ENCODE data around the gene RTL10. TPM values are rescaled to one million over a fixed set of nuclear protein-coding genes. Genes with fewer than 3 reads are reported as not detected.

RTL10 gene
- total and polyA plus RNA-seq, 2 donors: 19.2 to 20.8 TPM

- peaks cover 0 to 10% of the 10 kb centered on the region in 2 donors for H3K9me3 ChIP-seq (ENCODE audit: control insufficient read depth in 2 of 2, insufficient read depth in 1 of 2, low read length in 1 of 2)
- no peak overlapping the region for H3K4me3 ChIP-seq (ENCODE audit: low read length in 2 of 2)
- DNase-seq (ENCODE audit: low read depth in 6 of 9, low spot score in 9 of 9): peak in 2 of 9 donors; percentile 32 to 71
- no peaks in the 10 kb centered on the region for H3K27me3 ChIP-seq (ENCODE audit: control insufficient read depth in 2 of 2, insufficient read depth in 1 of 2, low read length in 1 of 2)
- WGBS: 78% methylated on average over 16 of the region's 16 CpGs
- peaks cover 8 to 15% of the 10 kb centered on the region in 2 donors for H3K36me3 ChIP-seq (ENCODE audit: control insufficient read depth in 2 of 2, insufficient read depth in 2 of 2, low read length in 1 of 2)
- peak overlapping the region; percentile 74 to 91 for H3K27ac ChIP-seq (ENCODE audit: low read depth in 1 of 2, low read length in 1 of 2)
- peaks cover 17 to 66% of the 10 kb centered on the region in 2 donors for H3K4me1 ChIP-seq (ENCODE audit: control insufficient read depth in 2 of 2, insufficient read depth in 2 of 2, low read length in 2 of 2)
Measured at GRCh38 chr22:19824212-19824925, 30.3 kb downstream of the RTL10 start.

GRCh38 chr22:19823902-19824211, 30.8 kb downstream of the RTL10 start:
- Histone ChIP-seq H3K27me3 (ENCODE audit: control insufficient read depth in 2 of 2, insufficient read depth in 1 of 2, low read length in 1 of 2) (no peaks in the 10 kb centered on the region), H3K9me3 (ENCODE audit: control insufficient read depth in 2 of 2, insufficient read depth in 1 of 2, low read length in 1 of 2) (peaks cover 0 to 10% of the 10 kb centered on the region in 2 donors), H3K4me3 (ENCODE audit: low read length in 2 of 2) (no peak overlapping the region), H3K36me3 (ENCODE audit: control insufficient read depth in 2 of 2, insufficient read depth in 2 of 2, low read length in 1 of 2) (peaks cover 8 to 15% of the 10 kb centered on the region in 2 donors), H3K4me1 (ENCODE audit: control insufficient read depth in 2 of 2, insufficient read depth in 2 of 2, low read length in 2 of 2) (peaks cover 17 to 71% of the 10 kb centered on the region in 2 donors), H3K27ac (ENCODE audit: low read depth in 1 of 2, low read length in 1 of 2) (peak overlapping the region in 1 of 2 donors; percentile 91)
- WGBS: 97% methylated on average over 9 of the region's 9 CpGs
- DNase-seq (ENCODE audit: low read depth in 6 of 9, low spot score in 9 of 9): peak in 2 of 9 donors; percentile 27 to 61

- Histone ChIP-seq H3K36me3 (ENCODE audit: control insufficient read depth in 2 of 2, insufficient read depth in 2 of 2, low read length in 1 of 2) (peaks cover 8 to 15% of the 10 kb centered on the region in 2 donors), H3K27me3 (ENCODE audit: control insufficient read depth in 2 of 2, insufficient read depth in 1 of 2, low read length in 1 of 2) (no peaks in the 10 kb centered on the region), H3K27ac (ENCODE audit: low read depth in 1 of 2, low read length in 1 of 2) (peak overlapping the region in 1 of 2 donors; percentile 91), H3K4me3 (ENCODE audit: low read length in 2 of 2) (no peak overlapping the region), H3K9me3 (ENCODE audit: control insufficient read depth in 2 of 2, insufficient read depth in 1 of 2, low read length in 1 of 2) (peaks cover 0 to 10% of the 10 kb centered on the region in 2 donors), H3K4me1 (ENCODE audit: control insufficient read depth in 2 of 2, insufficient read depth in 2 of 2, low read length in 2 of 2) (peaks cover 17 to 76% of the 10 kb centered on the region in 2 donors)
- whole genome bisulfite sequencing: 93% methylated on average over 11 of the region's 11 CpGs
- DNase-seq (ENCODE audit: low read depth in 6 of 9, low spot score in 9 of 9): no peak
Measured at GRCh38 chr22:19823191-19823901, 31.3 kb downstream of the RTL10 start.

GRCh38 chr22:19822301-19823117, 32.2 kb downstream of the RTL10 start:
- Histone ChIP-seq H3K27me3 (ENCODE audit: control insufficient read depth in 2 of 2, insufficient read depth in 1 of 2, low read length in 1 of 2) (no peaks in the 10 kb centered on the region), H3K9me3 (ENCODE audit: control insufficient read depth in 2 of 2, insufficient read depth in 1 of 2, low read length in 1 of 2) (peaks cover 0 to 10% of the 10 kb centered on the region in 2 donors), H3K4me1 (ENCODE audit: control insufficient read depth in 2 of 2, insufficient read depth in 2 of 2, low read length in 2 of 2) (peaks cover 24 to 85% of the 10 kb centered on the region in 2 donors), H3K36me3 (ENCODE audit: control insufficient read depth in 2 of 2, insufficient read depth in 2 of 2, low read length in 1 of 2) (peaks cover 8 to 15% of the 10 kb centered on the region in 2 donors), H3K4me3 (ENCODE audit: low read length in 2 of 2) (no peak overlapping the region), H3K27ac (ENCODE audit: low read depth in 1 of 2, low read length in 1 of 2) (no peak overlapping the region)
- no peak for DNase-seq (ENCODE audit: low read depth in 6 of 9, low spot score in 9 of 9)
- whole genome bisulfite sequencing: 98% methylated on average over 18 of the region's 18 CpGs

- Histone ChIP-seq H3K4me1 (ENCODE audit: control insufficient read depth in 2 of 2, insufficient read depth in 2 of 2, low read length in 2 of 2) (peaks cover 31 to 92% of the 10 kb centered on the region in 2 donors), H3K27me3 (ENCODE audit: control insufficient read depth in 2 of 2, insufficient read depth in 1 of 2, low read length in 1 of 2) (no peaks in the 10 kb centered on the region), H3K27ac (ENCODE audit: low read depth in 1 of 2, low read length in 1 of 2) (no peak overlapping the region), H3K36me3 (ENCODE audit: control insufficient read depth in 2 of 2, insufficient read depth in 2 of 2, low read length in 1 of 2) (peaks cover 8 to 15% of the 10 kb centered on the region in 2 donors), H3K9me3 (ENCODE audit: control insufficient read depth in 2 of 2, insufficient read depth in 1 of 2, low read length in 1 of 2) (peaks cover 0 to 10% of the 10 kb centered on the region in 2 donors), H3K4me3 (ENCODE audit: low read length in 2 of 2) (no peak overlapping the region)
- WGBS: 95% methylated on average over 20 of the region's 20 CpGs
- no peak for DNase-seq (ENCODE audit: low read depth in 6 of 9, low spot score in 9 of 9)
Measured at GRCh38 chr22:19821523-19822300, 33.0 kb downstream of the RTL10 start.

- Histone ChIP-seq H3K27ac (ENCODE audit: low read depth in 1 of 2, low read length in 1 of 2) (no peak overlapping the region), H3K4me3 (ENCODE audit: low read length in 2 of 2) (no peak overlapping the region), H3K9me3 (ENCODE audit: control insufficient read depth in 2 of 2, insufficient read depth in 1 of 2, low read length in 1 of 2) (peaks cover 0 to 10% of the 10 kb centered on the region in 2 donors), H3K36me3 (ENCODE audit: control insufficient read depth in 2 of 2, insufficient read depth in 2 of 2, low read length in 1 of 2) (peaks cover 8 to 15% of the 10 kb centered on the region in 2 donors), H3K4me1 (ENCODE audit: control insufficient read depth in 2 of 2, insufficient read depth in 2 of 2, low read length in 2 of 2) (peaks cover 32 to 98% of the 10 kb centered on the region in 2 donors), H3K27me3 (ENCODE audit: control insufficient read depth in 2 of 2, insufficient read depth in 1 of 2, low read length in 1 of 2) (no peaks in the 10 kb centered on the region)
- peak in 2 of 9 donors; percentile 24 to 52 for DNase-seq (ENCODE audit: low read depth in 6 of 9, low spot score in 9 of 9)
- 98% methylated on average over 18 of the region's 18 CpGs for WGBS
Measured at GRCh38 chr22:19820880-19821522, 33.7 kb downstream of the RTL10 start.

- Histone ChIP-seq H3K4me3 (ENCODE audit: low read length in 2 of 2) (no peak overlapping the region), H3K9me3 (ENCODE audit: control insufficient read depth in 2 of 2, insufficient read depth in 1 of 2, low read length in 1 of 2) (peaks cover 0 to 10% of the 10 kb centered on the region in 2 donors), H3K4me1 (ENCODE audit: control insufficient read depth in 2 of 2, insufficient read depth in 2 of 2, low read length in 2 of 2) (peaks cover 32 to 100% of the 10 kb centered on the region in 2 donors), H3K27me3 (ENCODE audit: control insufficient read depth in 2 of 2, insufficient read depth in 1 of 2, low read length in 1 of 2) (no peaks in the 10 kb centered on the region), H3K36me3 (ENCODE audit: control insufficient read depth in 2 of 2, insufficient read depth in 2 of 2, low read length in 1 of 2) (peaks cover 8 to 15% of the 10 kb centered on the region in 2 donors), H3K27ac (ENCODE audit: low read depth in 1 of 2, low read length in 1 of 2) (no peak overlapping the region)
- no peak for DNase-seq (ENCODE audit: low read depth in 6 of 9, low spot score in 9 of 9)
- WGBS: 97% methylated on average over 21 of the region's 21 CpGs
Measured at GRCh38 chr22:19819911-19820879, 34.5 kb downstream of the RTL10 start.

Measured in thymus (tissue), 11 donors.